GM03348 (cell line): ENCODE results near the gene TMEM80.
A peak's percentile ranks its signal among the peaks of the same experiment; 100 is the strongest.
"Not testable (repeated sequence)": the region's sequence is repeated elsewhere in the genome, so short reads cannot be mapped to it uniquely, and the experiment has no call there.

Experiments
- DNase-seq: peaks from one replicate; pipeline ENCODE4 v3.0.0; 2012; ENCODE audit warnings: low spot score

TMEM80 gene

GRCh38 chr11:695538-696248, at the start of gene TMEM80:
TSS of gene TMEM80 (plus strand) at chr11:695816. CDS start at chr11:695828, 12 bp downstream.
- peak; percentile 95 for DNase-seq

- DNase-seq: no peak
These were observed 49.4 kb upstream of the TMEM80 start for GRCh38 chr11:646214-646613.

DNA sequence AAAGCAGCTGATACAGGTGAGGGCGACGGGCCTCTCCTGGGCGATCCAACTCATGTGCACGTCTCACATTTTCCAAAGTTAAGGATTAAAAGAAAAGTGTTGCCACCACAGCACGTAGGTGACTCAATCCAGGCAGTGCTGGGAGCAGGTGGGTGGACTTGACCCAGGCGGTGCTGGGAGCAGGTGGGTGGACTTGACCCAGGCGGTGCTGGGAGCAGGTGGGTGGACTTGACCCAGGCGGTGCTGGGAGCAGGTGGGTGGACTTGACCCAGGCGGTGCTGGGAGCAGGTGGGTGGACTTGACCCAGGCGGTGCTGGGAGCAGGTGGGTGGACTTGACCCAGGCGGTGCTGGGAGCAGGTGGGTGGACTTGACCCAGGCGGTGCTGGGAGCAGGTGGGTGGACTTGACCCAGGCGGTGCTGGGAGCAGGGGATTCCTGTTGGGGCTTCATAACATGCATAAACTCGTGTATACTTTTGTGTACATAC, 47.9 kb upstream of the TMEM80 start:
- DNase-seq: not testable (repeated sequence)

- no peak for DNase-seq
These were observed 45.1 kb upstream of the TMEM80 start for GRCh38 chr11:650482-650881.

- not testable (repeated sequence) for DNase-seq
These were observed 42.5 kb upstream of the TMEM80 start for GRCh38 chr11:653136-653535.

GRCh38 chr11:653837-654236, 41.8 kb upstream of the TMEM80 start:
- no peak for DNase-seq

DNA sequence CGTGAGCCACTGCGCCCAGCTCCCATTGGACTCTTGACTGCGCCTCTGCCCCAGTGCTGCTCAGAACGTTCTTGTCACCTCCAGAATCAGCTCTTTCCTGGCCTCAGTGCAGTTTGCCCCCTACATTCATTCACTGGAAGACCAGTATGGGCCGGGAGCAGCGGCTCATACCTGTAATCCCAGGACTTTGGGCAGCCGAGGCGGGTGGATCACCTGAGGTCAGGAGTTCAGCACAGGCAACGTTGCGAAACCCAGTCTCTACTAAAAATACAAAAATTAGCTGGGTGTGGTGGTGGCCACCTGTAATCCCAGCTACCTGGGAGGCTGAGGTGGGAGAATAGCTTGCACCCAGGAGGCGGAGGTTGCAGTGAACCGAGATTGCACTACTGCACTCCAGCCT, 41.2 kb upstream of the TMEM80 start:
- DNase-seq: not testable (repeated sequence)

DNA sequence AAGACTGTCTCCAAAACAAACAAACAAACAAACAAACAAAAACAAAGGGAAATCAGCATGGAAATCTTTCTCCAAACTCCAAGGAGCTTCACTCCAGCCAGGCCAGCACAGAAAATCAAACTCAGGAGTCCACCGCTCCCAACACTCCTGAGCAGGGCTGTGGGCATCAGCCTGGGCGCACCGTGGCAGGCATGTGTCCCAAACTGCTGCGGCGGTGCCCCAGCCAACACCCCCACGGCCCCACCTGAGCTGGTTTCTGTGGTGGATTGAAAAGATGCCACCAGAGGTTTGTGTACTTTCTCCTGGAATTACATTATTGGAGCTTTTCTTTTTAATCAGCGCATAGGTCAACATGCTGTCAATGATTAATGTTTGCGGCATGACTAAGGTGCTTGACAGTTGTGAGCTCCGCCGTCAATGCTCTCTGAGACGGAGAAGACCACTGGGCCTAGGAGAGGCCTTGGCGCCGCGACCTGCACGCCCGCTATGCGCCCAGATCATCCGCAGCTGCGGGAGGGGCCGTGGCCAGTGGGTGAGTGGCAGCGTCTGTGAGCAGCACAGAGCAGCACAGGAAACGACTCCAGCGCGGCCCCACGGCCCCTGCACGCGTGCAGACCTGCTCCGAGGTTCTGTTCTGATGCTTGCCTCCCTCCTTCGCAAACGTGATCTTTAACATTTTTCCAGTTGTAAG, 40.4 kb upstream of the TMEM80 start:
- DNase-seq: no peak

DNA sequence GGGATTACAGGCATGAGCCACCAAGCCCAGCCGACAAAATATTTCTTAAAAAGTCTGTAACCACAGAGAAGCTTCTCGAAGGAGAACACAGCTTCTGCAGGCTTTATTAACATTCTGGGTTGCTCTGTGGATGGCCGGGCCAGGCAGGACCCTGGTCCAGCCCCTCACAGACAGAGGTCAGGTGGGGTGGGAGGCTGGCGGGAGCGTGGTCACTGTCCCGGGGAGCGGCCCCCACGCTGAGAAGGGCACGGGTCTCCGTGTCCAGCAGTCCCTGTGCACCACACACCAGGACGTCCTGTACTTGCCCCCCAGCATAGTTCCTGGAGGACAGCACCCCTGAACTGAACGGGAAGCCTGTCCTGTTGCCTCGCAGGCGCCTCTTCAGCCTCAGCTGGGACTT, 39.2 kb upstream of the TMEM80 start:
- no peak for DNase-seq

DNA sequence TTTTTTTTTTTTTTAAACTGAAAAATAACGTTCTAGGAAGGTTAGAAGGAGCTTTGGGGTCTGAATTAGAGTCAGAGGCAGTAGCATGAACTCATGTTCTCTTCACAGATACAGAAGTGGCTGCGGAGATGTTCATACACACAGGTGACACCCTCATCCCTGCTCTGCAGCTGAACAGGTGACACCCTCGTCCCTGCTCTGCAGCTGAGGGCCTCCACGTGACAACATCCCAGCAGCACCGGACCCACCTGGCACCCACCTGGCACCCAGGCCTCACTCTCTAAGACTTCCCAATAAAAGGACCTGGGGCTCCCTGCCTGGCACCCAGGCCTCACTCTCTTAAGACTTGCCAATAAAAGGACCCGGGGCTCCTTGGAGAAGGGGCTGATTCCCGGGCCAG, 38.8 kb upstream of the TMEM80 start:
- DNase-seq: no peak

- DNase-seq: no peak
These were observed 37.9 kb upstream of the TMEM80 start for GRCh38 chr11:657691-658126.

GRCh38 chr11:659532-660085, 36.0 kb upstream of the TMEM80 start:
- DNase-seq: no peak

- no peak for DNase-seq
These were observed 35.3 kb upstream of the TMEM80 start for GRCh38 chr11:660281-660680.

DNA sequence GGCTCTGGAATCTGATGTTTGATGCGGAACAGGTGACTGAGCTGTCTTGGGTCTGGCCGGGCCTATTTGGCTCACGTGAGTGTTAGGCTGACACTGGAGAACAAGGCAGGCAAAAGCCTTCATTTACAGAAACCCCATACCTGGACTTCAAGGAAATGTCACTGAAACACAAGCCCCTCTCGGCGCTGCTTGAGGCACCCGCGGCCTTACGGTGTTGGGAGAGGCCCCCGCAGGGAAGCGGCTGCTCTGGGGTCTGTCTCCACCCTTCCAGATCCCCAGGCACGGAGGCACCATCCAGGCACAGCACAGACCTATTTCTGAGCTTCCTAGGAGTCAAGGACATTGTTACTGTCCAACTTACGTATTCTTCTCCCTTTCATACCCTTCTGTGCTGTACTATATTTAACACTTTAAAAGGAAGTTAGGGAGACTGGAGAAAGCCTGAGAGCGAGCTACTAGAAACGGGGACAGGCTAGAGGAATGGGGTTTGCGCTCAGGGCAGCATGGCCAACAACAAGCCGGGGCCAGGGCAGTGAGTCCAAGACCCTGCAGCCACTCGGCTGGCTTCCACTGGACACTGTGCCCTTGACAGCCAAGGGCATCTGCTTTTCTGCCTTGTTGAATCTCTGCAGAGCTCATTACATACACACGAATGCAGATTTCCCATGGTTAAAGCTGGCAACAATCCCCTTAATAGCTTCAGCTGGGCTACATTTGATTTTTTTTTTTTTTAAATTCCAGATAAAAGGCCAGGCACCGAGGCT, 34.8 kb upstream of the TMEM80 start:
- no peak for DNase-seq

- peak; percentile 87 for DNase-seq
These were observed 32.8 kb upstream of the TMEM80 start for GRCh38 chr11:662689-663274.

DNA sequence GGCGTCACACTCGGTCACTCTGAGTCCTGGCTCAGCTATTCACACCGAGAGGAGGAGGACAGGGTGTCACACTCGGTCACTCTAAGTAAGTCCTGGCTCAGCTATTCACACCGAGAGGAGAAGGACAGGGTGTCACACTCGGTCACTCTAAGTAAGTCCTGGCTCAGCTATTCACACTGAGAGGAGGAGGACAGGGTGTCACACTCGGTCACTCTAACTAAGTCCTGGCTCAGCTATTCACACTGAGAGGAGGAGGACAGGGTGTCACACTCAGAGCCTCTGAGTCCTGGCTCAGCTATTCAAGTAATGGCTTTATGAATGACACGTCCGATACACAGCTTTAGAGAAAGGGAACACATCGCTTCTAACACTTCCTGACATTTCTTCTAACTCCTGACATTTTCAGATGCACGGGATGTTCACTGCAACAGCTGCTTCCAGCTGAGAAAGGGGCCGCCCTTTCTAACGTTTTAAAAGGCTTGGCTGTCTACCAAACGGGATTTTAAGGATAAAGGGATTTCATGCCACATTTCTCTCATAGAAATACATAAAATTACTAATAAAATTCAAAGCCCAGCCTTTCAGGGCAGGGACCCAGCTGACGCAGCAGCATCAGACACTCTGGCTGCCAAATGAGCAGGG, 30.4 kb upstream of the TMEM80 start:
- DNase-seq: no peak

DNA sequence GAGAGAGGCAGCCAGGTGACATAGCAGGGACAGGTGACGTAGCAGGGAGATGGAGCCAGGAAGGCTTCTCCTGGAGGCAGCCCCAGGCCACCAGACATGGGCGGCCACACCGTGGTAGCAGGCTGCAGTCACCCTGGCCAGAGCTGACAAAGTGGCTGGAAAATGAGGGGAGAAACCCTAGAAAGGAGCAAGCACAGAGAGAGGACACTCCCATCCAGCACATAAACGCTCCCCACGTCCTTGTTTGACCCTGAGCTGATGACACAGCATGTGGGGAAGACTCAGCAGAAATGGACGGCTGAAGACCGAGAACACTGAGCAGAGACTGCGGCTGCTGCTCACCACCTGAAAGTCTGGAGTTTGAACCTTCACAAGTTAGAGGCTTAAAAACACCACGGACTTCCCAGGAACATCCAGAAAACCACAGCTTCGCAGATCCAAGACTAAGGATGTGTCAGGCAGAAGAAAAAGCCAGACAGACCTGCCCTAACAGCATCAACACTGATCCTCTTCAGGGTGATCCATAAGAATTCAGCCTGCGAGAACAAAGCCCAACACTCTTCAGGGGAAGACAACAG, 29.8 kb upstream of the TMEM80 start:
- DNase-seq: peak; percentile 88

DNA sequence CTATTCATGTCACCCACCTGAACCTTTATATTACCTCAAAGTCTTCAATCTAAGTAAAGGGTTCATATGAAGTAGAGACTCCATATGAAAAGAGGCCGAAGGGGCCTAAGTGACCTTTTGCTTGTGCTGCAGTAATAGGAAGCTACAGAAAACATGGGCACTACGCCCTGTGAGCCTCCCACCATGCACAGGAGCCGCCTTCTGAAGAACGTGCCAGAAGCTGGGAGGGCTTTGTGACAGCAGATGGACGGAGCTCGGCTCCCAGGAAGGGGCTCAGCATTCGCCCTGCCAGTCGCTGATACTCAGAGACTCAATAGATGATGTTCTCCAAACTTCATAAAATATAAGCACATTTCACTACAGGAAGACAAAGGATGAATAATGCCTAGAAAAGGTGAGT, 21.8 kb upstream of the TMEM80 start:
- no peak for DNase-seq

DNA sequence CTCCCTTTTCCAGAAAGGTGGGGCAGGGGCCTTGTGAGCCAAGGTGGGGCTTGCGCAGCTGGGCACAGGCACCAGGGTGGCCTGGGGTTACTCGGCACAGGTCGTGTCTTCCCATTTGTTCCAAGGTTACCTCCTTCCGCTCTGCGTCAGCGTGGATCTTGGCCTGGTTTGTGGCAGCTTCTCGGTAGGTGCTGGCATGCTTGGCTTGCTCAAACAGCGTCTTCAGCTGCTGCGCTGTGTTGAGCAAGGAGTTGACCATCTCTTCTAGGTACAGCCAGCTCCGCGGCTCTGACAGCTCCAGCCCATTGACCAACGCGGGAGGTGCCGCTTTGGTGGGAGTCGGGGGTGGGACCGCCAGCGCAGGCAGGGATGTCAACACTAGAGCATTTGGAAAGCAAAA, 21.2 kb upstream of the TMEM80 start:
- no peak for DNase-seq

GRCh38 chr11:678297-678696, 17.3 kb upstream of the TMEM80 start:
- no peak for DNase-seq
